K562 (cell line): ENCODE results near the gene RPL39L. TPM values are rescaled to one million over a fixed set of nuclear protein-coding genes. Genes with fewer than 3 reads are reported as not detected.

Experiments used
- ARNT ChIP-seq, 2 experiments: fragments of 450-650 bp; IDR thresholded peaks; 2 replicates each; pipeline ENCODE4 v1.6.1; 2016; ENCODE audit warnings: mild to moderate bottlenecking in 1 of 2
- C11orf30 ChIP-seq: fragments of 450-650 bp; IDR thresholded peaks from 2 replicates; pipeline ENCODE4 v1.6.1; 2016; ENCODE audit warnings: low read depth, mild to moderate bottlenecking
- CBFA2T2 ChIP-seq: fragments of 450-650 bp; conservative IDR thresholded peaks from 2 replicates; pipeline ENCODE4 v1.6.1; 2017; ENCODE audit warnings: mild to moderate bottlenecking
- CBFB ChIP-seq: sonication (generic); formaldehyde crosslinking; IDR thresholded peaks from 2 replicates; pipeline ENCODE4 v1.4.0; 2020; ENCODE audit warnings: mild to moderate bottlenecking, missing genetic modification reagents
- CCNT2 ChIP-seq: IDR thresholded peaks from 2 replicates; pipeline ENCODE4 v1.6.1; 2011; ENCODE audit warnings: borderline replicate concordance, low read depth, mild to moderate bottlenecking, moderate library complexity, mixed read lengths, low read length; ENCODE audit not compliant: insufficient read length; ENCODE audit errors: extremely low read depth
- CTBP1 ChIP-seq: fragments of 450-650 bp; IDR thresholded peaks from 2 replicates; pipeline ENCODE4 v1.6.1; 2016; ENCODE audit warnings: borderline replicate concordance
- FOXA3 ChIP-seq, 2 experiments: fragments of 450-650 bp in 1 of 2; sonication (generic) in 1 of 2; formaldehyde crosslinking; IDR thresholded peaks in 1 of 2; conservative IDR thresholded peaks in 1 of 2; 2 replicates each; pipeline versions ENCODE4 v1.4.0 to v1.8.0; 2020 to 2022; ENCODE audit warnings: mild to moderate bottlenecking in 2 of 2, missing genetic modification reagents in 1 of 2
- HDAC1 ChIP-seq, 2 experiments: fragments of 450-650 bp; IDR thresholded peaks; 2 replicates each; pipeline ENCODE4 v1.6.1; 2016 to 2017; ENCODE audit warnings: inconsistent platforms in 1 of 2, mild to moderate bottlenecking in 1 of 2, moderate library complexity in 1 of 2
- HDAC2 ChIP-seq: fragments of 450-650 bp; IDR thresholded peaks from 2 replicates; pipeline ENCODE4 v1.6.1; 2016; ENCODE audit warnings: mild to moderate bottlenecking
- HMG20A ChIP-seq: fragments of 450-650 bp; formaldehyde crosslinking; conservative IDR thresholded peaks from 2 replicates; pipeline ENCODE4 v1.4.0; 2020; ENCODE audit warnings: mild to moderate bottlenecking, mixed read lengths
- KLF10 ChIP-seq: fragments of 250-450 bp; sonication (Bioruptor Pico); IDR thresholded peaks from 2 replicates; pipeline ENCODE4 v1.6.1; 2021; ENCODE audit warnings: matching md5 sums
- L3MBTL2 ChIP-seq: fragments of 450-650 bp; IDR thresholded peaks from 2 replicates; pipeline ENCODE4 v1.6.1; 2016; ENCODE audit warnings: mild to moderate bottlenecking, moderate library complexity
- LEF1 ChIP-seq: fragments of 450-650 bp; IDR thresholded peaks from 2 replicates; pipeline ENCODE4 v1.6.1; 2016; ENCODE audit warnings: mild to moderate bottlenecking
- MNT ChIP-seq, 2 experiments: fragments of 450-650 bp; conservative IDR thresholded peaks; 2 replicates each; pipeline ENCODE4 v1.6.1; 2017; ENCODE audit warnings: mild to moderate bottlenecking in 2 of 2, moderate library complexity in 2 of 2
- MTA2 ChIP-seq: fragments of 450-650 bp; IDR thresholded peaks from 2 replicates; pipeline ENCODE4 v1.6.1; 2016; ENCODE audit warnings: low read depth
- NCOA1 ChIP-seq: fragments of 450-650 bp; IDR thresholded peaks from 2 replicates; pipeline ENCODE4 v1.6.1; 2016; ENCODE audit warnings: low read depth
- TEAD1 ChIP-seq, 2 experiments: fragments of 450-650 bp in 1 of 2; sonication (generic) in 1 of 2; formaldehyde crosslinking; IDR thresholded peaks; 2 replicates each; pipeline versions ENCODE4 v1.4.0 to v1.8.0; 2020 to 2022; ENCODE audit warnings: mild to moderate bottlenecking in 2 of 2, missing genetic modification reagents in 1 of 2
- TEAD2 ChIP-seq: fragments of 450-650 bp; IDR thresholded peaks from 2 replicates; pipeline ENCODE4 v1.6.1; 2016; ENCODE audit warnings: missing genetic modification characterization, control low read depth, missing compliant biosample characterization
- TEAD4 ChIP-seq, 2 experiments: sonication (generic) in 1 of 2; formaldehyde crosslinking in 1 of 2; IDR thresholded peaks; 2 replicates each; pipeline versions ENCODE4 v1.6.1 to v1.8.0; 2012 to 2022; ENCODE audit warnings: borderline replicate concordance in 1 of 2, inconsistent platforms in 1 of 2, low read length in 1 of 2, mild to moderate bottlenecking in 1 of 2, missing genetic modification reagents in 1 of 2
- ZNF175 ChIP-seq: fragments of 200-800 bp; sonication (Bioruptor generic); IDR thresholded peaks from 2 replicates; pipeline ENCODE4 v1.6.1; 2016; ENCODE audit warnings: low read depth, mild to moderate bottlenecking, missing genetic modification characterization, missing compliant biosample characterization
- polyA plus RNA-seq, 8 experiments: library from polyadenylated mRNA; depleted of rRNA in 4 of 8; stranded (reverse) in 5 of 8; unstranded in 3 of 8; fragments of >200 nt; fragmentation: Nextera tagmentation in 2 of 8; fragmentation: Illumina TruSeq in 1 of 8; extraction: Ambion mirVana in 2 of 8; extraction: Trizol in 1 of 8; gene quantifications; 2 replicates each; pipeline versions ENCODE4 v1.2.1 to v1.2.3, GENCODE V29; 2011 to 2014; ENCODE audit warnings: inconsistent platforms in 1 of 8, missing spikeins in 1 of 8
- total RNA-seq, 7 experiments: library from RNA; depleted of rRNA in 6 of 7; stranded (reverse); fragments of >200 nt in 6 of 7; fragmentation: Illumina TruSeq in 2 of 7; extraction: Trizol in 2 of 7; gene quantifications; 2 replicates each; pipeline versions ENCODE4 v1.2.1 to v1.2.3, GENCODE V29; 2011 to 2021; ENCODE audit warnings: low replicate concordance in 1 of 7
- TF ChIP-seq, protein P1 (sequence below), 2 experiments: fragments of 200-800 bp in 1 of 2; sonication (Bioruptor generic) in 1 of 2; sonication (generic) in 1 of 2; formaldehyde crosslinking in 1 of 2; IDR thresholded peaks in 1 of 2; conservative IDR thresholded peaks in 1 of 2; 2 replicates each; pipeline versions ENCODE4 v1.5.0 to v1.6.1; 2016 to 2020; ENCODE audit warnings: missing compliant biosample characterization in 1 of 2, missing genetic modification characterization in 1 of 2, missing genetic modification reagents in 1 of 2
- TF ChIP-seq, protein P2 (sequence below): IDR thresholded peaks from 2 replicates; pipeline ENCODE4 v1.6.1; 2012; ENCODE audit warnings: low read depth, low read length, improper control_type of control experiment, borderline replicate concordance

Gene RPL39L
- total and polyA plus RNA-seq, 9 of the 15 experiments (the other 6 are each of a cell fraction or from before 2014, with no cell fraction given), result 15.0 to 122 (median 45.5) TPM

DNA sequence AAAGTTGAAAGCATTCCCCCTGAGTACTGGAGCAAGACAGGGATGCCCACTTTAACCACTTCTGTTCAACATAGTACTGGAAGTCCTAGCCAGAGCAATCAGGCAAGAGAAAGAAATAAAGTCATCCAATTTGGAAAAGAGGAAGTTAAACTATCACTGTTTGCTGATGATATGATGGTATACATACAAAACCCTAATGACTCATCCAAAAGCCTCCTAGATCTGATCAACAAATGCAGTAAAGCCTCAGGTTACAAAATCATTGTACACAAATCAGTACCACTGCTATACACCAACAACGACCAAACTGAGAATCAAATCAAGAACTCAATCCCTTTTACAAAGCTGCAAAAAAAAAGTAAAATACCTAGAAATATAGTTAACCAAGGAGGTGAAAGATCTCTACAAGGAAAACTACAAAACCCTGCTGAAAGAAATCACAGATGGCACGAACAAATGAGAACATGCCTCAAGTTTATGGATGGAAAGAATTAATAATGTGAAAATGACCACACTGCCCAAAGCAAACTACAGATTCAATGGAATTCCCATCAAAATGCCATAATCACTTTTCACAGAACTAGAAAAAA, 40.3 kb downstream of the RPL39L start (continued):
- TF ChIP-seq TEAD2, result no peak
- TF ChIP-seq MTA2, result peak; percentile 47
- peak; percentile 49 for TF ChIP-seq CCNT2
- TF ChIP-seq, protein P1, sequence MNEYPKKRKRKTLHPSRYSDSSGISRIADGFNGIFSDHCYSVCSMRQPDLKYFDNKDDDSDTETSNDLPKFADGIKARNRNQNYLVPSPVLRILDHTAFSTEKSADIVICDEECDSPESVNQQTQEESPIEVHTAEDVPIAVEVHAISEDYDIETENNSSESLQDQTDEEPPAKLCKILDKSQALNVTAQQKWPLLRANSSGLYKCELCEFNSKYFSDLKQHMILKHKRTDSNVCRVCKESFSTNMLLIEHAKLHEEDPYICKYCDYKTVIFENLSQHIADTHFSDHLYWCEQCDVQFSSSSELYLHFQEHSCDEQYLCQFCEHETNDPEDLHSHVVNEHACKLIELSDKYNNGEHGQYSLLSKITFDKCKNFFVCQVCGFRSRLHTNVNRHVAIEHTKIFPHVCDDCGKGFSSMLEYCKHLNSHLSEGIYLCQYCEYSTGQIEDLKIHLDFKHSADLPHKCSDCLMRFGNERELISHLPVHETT (CRISPR knock-in tag; conservative IDR thresholded peaks at IDR 0.05 in 1 of 2, IDR thresholded peaks at IDR 0.05 in 1 of 2), result 0 out of 4 replicates have a peak, but pooled peaks of 1 of the 2 experiments have one; percentile 25
- TF ChIP-seq HDAC2, result peak; percentile 96
- TF ChIP-seq TEAD1 (CRISPR knock-in tag; IDR thresholded peaks at IDR 0.05), result no peak
- TF ChIP-seq C11orf30, result peak; percentile 40
- TF ChIP-seq CBFA2T2, result peak; percentile 53
- TF ChIP-seq CBFB (CRISPR knock-in tag), result no peak
- TF ChIP-seq HMG20A (CRISPR knock-in tag), result peak; percentile 81; the same call in 1 of the 2 replicates
- peak; percentile 67; the same call in 1 of the 2 replicates for TF ChIP-seq TEAD4 (IDR thresholded peaks at IDR 0.05; ENCODE audit: low read length)
- no peak for TF ChIP-seq TEAD4 (CRISPR knock-in tag; IDR thresholded peaks at IDR 0.05; ENCODE audit: borderline replicate concordance)
- TF ChIP-seq NCOA1, result 0 out of 2 replicates have a peak, but pooled peaks have one; percentile 26
- peak in 1 of 2 experiments; percentile 53; a peak in 1 of 4 replicates for TF ChIP-seq ARNT (IDR thresholded peaks at IDR 0.05)
- TF ChIP-seq LEF1, result peak; percentile 18; the same call in 1 of the 2 replicates
- TF ChIP-seq CTBP1, result peak; percentile 77
- TF ChIP-seq KLF10 (CRISPR knock-in tag), result no peak
- TF ChIP-seq L3MBTL2, result no peak
- TF ChIP-seq HDAC1 (IDR thresholded peaks at IDR 0.05), result peak in 1 of 2 experiments; percentile 97; a peak in 2 of 4 replicates
- peak in 1 of 2 experiments; percentile 35; a peak in 1 of 4 replicates for TF ChIP-seq MNT (conservative IDR thresholded peaks at IDR 0.05)
- TF ChIP-seq ZNF175 (CRISPR knock-in tag), result no peak
- TF ChIP-seq, protein P2, sequence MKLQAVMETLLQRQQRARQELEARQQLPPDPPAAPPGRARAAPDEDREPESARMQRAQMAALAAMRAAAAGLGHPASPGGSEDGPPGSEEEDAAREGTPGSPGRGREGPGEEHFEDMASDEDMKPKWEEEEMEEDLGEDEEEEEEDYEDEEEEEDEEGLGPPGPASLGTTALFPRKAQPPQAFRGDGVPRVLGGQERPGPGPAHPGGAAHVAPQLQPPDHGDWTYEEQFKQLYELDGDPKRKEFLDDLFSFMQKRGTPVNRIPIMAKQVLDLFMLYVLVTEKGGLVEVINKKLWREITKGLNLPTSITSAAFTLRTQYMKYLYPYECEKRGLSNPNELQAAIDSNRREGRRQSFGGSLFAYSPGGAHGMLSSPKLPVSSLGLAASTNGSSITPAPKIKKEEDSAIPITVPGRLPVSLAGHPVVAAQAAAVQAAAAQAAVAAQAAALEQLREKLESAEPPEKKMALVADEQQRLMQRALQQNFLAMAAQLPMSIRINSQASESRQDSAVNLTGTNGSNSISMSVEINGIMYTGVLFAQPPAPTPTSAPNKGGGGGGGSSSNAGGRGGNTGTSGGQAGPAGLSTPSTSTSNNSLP, result 0 out of 2 replicates have a peak, but pooled peaks have one; percentile 22
- peak in 1 of 2 experiments; percentile 84; a peak in 2 of 4 replicates for TF ChIP-seq FOXA3 (CRISPR knock-in tag; conservative IDR thresholded peaks at IDR 0.05 in 1 of 2, IDR thresholded peaks at IDR 0.05 in 1 of 2)
